ENCODE measurements around the gene SKP2.
"Not testable (repeated sequence)": the region's sequence is repeated elsewhere in the genome, so short reads cannot be mapped to it uniquely, and the experiment has no call there.

The SKP2 gene

DNA sequence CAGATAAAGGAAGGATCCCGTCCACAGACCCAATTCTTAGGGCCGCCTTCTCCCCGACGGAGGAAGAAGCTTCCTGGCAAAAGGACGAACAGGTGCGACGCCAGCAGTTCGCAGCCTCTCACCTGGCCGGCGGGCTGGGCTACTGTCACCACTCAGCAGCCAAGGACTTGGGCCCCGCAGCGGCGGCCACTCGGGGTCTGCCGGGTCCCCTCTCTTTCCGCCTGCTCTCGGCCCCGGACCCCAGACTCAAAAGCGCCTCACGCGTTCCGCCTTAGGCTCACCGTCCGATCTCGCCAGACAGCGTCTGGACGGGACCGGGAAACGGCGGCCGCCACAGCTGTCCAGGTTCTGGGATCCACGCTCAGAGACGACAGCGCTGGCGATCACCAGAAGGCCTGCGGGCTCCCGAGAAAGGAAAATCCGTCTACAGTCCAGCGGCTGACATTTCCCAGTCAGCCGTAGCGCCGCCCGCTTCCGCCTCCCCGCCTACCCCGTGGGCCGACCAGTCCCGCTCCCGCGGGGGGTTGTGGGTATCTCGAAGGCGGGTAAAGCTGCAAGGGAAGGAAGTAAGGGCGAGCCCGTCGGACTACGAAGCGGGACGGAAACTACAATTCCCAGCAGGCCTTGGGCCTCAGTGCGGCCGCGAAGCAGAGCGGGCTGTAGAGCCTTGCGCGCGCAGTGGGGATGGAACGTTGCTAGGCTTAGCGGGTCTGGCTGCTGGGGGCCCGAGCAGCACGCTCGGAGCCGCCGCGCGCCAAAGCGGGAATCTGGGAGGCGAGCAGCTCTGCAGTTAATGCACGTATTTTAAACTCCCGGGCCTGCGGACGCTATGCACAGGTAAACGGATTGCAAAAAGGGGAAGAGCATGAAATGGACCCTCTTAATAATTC, at the start of gene SKP2, which contains the start of gene LMBRD2:
TSS of gene SKP2 (plus strand) at position 678 of the 890 bp plus-strand sequence. CDS start at position 830, 152 bp downstream.
TSS of gene LMBRD2 (minus strand) at position 454 of the 890 bp plus-strand sequence. CDS start 8,538 bp downstream, outside the sequence.
- peak; percentile 97 for DNase-seq

DNA sequence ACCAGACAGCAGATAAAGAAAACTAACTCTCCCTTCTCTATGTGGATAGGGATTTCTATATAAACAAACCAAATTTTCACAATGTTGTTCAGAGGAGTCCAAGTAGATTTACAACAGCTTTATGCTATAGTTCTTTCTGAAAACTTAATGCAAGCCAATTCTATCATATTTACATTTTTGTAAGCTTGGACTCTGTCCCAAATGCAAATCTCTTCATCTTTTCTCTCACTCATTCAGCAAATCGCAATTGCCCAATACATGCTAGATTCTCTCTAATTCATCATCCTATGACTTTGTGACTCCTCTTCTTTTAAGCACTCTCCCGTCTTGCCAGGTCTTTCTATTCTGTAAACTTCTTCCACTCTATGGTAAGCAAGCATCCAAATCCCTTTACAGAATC, 46.1 kb upstream of the SKP2 start:
- no peak for DNase-seq

DNA sequence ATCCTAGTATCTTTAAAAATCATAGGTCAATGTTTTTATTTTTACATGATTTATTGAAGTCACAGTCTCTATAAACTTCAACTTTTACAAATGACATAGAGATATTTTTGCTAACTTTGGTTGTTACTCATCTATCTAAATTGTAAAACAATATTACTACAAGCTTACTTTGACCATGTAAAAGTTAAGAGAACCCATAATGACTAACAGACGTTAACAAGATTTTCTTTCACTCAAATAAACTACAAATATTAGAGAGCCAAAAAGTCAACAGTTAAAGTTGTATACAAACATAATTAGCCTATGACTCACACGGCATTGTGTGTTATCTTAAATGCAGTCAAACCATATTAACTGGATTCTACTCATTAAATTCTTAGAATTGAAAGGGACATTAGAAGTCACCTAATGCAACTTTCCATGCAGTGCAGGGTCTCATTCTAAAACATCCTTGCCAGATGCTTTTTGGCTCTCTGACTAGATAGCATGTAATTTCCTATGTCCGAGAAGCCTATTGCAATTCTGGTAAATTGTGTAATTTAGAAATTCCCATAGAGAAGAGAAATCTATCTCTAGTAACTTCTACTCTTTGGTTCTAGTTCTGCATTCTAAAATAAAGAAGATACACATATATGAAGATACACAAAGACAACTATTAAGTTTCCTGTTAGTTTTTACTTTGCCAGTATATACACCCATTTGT, 43.0 kb upstream of the SKP2 start:
- no peak for DNase-seq

DNA sequence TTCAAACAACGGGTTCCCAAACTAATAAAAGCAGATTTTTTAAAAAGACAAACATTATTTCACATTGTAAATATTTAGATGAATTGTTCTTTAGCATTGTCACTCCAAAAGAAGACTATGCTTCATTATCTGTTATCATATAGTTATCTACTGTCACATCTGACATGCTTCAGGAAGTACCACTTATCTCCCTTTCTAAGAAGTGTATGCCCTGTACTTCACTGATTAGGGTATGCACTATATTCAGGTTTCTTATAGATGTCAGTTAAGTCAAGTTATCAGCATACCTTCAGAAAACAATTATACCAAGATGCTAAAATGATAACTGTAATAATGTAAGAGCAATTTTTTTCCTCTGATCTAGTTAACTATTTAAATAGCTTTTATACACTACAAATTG, 40.7 kb upstream of the SKP2 start:
- DNase-seq = no peak

DNA sequence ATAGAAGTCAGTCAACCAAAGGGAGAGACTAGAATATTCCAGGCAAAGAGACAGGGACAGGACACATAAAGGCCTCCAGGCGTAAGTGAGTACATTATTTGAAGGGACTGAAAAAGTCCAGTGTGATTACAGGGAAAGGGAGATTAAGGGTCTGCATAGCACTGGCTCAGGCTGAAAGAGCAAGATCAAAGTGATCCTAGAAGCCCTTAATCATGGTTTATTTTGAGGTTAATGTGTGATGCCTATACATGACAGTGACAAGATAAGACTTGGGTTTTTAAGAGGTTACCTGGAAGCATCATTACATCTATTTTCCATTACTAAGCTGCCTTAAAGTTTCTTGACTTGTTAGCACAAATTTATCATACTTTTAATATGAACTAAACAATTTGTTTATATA, 26.0 kb upstream of the SKP2 start:
- no peak for DNase-seq

DNA sequence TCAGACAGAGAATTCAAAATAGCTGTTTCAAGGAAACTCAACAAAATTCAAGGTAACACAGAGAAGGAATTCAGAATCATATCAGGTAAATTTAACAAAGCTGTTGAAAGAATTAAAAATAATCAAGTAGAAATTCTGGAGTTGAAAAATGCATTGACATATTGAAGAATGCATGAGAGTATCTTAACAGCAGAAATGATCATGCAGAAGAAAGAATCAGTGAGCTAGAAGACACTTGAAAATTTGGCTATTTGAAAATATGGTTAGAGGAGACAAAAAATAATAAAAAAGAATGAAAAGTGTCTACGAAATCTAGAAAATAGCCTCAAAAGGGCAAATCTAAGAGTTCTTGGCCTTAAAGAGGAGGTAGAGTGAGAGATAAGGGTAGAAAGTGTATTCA, 23.1 kb upstream of the SKP2 start:
- DNase-seq = no peak

DNA sequence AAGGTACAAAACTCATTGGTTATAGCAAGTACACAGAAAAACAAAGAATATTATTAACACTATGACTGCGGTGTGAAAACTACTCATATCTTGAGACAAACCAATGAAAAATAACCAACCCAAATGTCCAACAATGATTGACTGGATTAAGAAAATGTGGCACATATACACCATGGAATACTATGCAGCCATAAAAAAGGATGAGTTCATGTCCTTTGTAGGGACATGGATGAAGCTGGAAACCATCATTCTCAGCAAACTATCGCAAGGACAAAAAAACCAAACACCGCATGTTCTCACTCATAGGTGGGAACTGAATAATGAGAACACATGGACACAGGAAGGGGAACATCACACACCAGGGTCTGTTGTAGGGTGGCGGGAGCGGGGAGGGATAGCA, 22.2 kb upstream of the SKP2 start:
- DNase-seq = not testable (repeated sequence)

DNA sequence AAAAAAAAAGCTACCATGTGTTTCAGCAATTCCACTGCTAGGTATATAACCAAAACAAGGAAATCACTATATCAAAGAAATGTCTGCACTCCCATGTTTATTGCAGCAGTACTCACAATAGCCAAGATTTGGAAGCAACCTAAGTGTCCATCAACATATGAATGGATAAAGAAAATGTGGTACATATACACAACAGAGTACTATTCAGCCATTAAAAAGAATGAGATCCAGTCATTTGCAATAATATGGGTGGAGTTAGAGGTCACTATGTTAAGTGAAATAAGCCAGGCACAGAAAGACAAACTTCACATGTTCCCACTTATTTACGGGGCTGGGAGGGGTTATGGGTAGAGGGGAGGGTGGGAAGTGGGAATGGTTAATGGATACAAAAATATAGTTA, 18.9 kb upstream of the SKP2 start:
- DNase-seq = not testable (repeated sequence)

DNA sequence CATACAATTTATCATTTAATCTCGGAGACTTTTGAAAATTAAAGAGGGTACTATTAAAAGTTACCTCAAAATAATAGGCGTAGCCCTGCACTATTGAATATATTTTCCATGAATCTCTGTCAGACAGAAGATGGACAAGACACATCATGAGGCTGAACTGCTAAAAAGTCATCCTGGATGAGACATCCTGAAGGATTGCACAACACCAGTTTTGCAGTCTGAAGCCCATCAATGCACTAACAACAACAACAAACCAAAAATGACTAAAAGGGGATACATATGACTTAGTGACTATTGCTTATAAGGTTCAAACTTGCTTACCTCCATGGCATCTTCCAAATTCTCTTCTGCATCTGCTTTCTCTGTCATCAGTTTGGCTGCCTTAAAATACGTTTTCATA, 15.9 kb upstream of the SKP2 start:
- DNase-seq = no peak

DNA sequence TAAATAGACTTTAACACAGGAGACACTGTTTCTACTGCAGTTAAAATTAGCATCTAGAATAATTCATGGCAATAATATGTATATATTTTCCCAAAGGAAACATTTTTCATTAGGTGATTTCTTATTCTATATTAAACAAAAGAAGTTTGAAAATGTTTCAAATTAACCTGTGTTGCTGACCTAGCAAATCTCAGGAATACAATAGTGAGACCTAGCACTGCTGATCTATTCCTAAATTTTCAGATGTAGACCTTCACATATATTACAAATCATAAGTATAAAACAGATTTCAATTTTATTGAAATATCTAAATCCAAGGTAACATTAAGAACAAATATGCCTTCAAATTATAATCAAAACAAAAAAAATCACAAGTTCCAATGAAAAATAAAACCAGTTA, 15.3 kb upstream of the SKP2 start:
- DNase-seq = no peak

DNA sequence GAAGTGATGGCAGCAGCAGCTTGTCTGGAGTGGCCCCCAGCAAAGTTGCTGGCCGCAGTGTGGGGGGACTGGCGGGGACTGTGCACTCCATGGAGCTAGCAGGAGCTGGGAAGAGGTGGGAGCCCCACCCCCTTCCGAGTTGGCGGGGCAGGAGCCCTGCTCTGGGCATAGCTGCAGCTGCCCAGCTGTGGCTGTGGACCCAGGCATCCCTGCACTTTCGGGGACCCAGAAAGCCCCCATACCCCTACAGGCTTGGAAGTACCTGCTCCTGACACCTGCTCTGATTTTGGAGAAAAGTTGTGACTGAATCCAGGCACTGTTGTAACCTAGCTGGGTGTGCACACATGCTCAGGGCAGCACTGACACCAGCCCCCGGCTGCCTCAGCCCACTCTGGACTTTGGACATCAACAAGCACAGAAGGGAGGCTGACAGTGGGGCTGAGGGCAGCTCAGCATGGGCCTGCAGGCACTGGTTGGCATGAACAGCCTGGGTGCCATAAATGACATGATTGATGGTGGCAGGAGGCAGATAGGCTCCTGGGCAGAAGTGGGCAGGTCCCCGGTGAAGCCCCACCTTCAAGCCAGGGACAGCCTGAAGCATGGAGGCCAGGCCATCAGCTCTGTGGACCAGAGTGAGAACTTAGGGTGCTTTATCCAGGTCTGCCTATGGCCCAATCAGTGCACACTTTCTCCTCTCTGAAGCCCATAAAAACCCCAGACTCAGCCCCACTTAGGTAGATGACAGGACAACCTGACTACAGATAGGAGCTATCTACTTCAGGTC, 12.8 kb upstream of the SKP2 start:
- no peak for DNase-seq

DNA sequence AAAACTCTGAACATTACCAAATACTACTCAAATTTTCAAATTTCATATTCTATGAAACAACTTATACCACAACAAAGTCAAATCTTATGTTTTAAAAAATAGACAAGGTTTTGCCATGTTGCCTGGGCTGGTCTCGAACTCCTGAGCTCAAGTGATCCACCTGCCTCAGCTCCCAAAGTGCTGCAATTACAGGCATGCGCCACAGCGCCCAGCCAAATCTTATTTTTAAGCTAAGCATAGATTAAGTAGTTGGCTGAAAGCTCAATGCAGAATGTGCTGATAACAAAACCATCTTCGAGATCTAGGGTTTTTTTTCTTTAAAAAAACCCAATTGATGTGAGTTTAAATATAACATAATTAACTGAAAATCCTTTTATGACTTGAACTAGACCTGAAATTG, 6.6 kb upstream of the SKP2 start:
- DNase-seq = no peak

DNA sequence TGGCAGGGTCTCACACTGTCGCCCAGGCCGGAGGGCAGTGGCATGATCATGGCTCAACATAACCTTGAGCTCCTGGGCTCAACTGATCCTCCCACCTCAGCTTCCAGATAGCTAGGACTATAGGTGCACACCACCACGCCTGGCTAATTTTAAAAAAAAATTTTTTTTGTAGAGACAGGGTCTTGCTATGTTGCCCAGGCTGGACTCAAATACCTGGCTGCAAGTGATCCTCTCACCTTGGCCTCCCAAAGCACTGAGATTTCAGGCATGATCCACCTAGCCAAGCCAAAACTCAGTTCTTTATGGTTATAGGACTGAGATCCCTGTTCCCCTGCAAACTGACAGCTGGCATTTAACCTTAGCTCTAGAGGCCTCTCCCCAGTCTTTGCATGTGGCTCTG, 5.5 kb upstream of the SKP2 start:
- DNase-seq = no peak

DNA sequence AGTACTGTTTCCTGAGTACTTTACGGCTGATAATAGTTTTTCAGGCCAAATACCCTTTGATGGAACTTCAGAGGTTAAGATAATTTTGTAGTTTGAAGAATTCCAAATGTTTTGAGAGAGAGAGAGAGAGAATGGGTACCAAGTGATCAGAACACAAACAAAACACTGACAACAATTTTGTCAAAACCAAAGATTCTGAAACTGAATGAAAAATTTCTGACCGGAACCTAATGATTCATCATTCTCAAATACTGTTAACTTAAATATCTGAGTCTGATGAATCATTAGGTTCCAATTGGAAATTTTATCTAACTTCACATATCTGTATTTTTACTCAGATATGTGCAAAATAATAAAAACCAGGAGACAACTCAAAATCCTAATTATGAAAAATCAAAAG, 4.2 kb upstream of the SKP2 start:
- DNase-seq = no peak

DNA sequence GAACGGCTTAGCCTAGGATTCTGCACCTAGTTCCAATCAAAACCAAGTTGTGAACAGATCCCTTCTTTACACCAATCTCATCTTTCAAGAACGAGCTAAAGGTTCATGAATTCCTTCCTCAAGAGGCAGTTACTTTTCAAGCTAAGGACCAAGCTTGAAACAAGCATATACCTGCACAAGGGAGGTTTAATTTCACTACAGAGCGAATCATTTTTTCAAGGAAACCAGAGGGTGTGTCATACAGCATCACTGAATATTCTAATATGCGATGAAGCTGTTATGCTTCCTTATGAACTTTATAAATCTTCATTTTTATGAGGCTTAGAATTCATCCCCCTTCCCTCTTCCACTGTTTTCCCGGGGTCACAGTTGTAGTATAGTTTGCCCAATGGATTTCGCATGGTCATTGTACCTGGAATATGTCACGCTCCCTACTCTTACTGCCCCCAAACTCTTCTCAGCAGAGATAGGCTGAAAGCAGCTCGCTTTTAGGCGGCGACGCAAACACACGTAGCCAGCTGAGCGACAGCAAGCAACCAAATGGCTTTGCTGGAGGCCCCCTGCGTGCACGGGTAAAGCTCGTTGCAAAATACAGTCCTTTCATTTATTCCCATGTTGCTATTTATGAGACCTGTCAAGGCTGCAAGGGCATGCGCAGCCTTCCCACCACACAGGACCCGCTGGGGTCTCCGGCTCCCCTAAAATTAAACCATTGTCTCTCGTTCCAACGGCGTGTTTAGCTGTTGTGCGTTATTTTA, 1.1 kb upstream of the SKP2 start:
- peak; percentile 15 for DNase-seq

DNA sequence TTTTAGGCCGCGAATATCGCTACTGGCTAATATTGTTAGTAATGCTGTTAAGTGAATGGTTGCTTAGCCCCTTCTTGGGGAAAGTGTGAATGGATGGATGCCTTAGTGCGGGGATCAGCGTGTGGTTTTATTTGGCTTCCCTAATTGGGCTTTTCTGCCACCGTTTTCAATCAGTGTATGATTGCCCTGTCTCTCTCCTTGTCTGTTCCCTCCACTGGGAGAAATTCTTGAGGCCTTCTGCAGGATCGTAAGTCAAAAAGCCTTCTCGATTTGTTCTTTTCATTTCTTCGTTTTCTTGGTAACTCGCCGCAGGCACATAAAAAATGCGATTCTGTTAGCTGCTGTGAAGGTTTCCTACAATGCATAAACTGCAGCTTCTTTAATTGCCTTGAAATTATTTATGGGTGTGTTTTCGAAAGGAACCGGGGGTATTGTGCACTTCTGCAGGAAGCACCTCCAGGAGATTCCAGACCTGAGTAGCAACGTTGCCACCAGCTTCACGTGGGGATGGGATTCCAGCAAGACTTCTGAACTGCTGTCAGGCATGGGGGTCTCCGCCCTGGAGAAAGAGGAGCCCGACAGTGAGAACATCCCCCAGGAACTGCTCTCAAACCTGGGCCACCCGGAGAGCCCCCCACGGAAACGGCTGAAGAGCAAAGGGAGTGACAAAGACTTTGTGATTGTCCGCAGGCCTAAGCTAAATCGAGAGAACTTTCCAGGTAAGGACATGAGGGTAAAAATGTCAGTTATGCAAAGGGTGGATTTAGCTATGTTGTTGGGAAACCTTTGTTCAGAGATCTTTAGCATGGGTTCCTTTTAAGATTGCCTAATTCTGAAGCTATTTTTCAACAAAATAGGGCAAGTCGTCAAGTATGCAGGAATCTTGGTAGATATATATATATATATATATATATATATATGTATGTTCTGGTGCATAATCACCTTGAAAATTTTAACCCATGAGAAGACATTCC, 700 bp downstream of the SKP2 start:
- no peak for DNase-seq

DNA sequence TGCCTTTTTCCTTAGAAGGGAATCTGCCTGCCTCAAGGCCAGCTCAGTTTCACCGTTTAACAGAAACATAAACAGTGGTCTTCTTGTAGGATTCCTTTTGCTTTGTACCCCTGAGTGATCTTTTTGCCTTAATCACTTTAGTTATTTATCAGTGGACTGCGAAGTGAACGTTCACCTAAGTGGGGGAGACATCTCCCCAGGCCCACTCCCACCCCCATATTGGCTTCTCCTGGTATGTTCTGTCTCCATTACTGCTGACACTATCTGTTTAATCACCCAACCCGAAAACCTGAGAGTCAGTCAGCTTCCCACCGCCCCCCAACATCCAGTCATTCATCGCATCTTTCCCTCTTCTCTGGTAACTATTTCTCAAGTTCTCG, 1.4 kb downstream of the SKP2 start:
- DNase-seq = no peak

DNA sequence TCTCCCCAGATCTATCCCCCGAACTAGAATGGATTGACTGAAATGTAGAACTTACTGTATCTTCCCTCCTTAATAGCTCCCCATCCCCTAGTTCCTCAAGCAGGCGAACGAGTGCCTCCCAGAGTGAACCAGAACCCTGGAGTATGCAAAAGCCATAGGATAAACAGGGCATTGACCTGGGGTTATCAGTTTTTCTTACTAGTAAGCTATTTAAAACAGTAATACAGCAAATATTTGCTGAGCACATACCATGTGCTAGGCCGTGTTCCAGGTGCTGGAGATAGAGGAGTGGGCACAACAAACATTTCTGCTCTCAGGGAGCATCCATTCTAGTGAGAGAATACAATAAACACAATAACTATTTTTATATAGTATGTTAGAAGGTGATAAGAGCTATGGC, 1.8 kb downstream of the SKP2 start:
- no peak for DNase-seq

DNA sequence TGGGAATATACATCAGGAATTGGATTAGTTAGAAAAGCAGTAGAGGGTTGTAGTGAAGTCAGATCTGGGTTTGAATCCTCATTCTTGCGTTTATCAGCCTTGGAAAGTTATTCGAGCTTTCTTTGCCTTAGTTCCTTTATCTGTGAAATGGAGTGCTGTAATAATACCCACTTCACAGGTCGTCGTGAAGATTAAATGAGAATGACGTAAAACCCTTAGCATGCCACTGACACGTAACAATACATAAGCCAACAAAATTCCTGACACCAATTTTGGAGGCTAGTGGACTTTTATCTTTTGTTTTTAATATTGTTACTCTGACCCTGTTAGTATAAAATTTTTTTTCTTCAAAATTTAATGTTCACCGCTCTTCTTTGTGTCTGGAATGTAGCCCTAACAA, 3.4 kb downstream of the SKP2 start:
- DNase-seq = no peak

DNA sequence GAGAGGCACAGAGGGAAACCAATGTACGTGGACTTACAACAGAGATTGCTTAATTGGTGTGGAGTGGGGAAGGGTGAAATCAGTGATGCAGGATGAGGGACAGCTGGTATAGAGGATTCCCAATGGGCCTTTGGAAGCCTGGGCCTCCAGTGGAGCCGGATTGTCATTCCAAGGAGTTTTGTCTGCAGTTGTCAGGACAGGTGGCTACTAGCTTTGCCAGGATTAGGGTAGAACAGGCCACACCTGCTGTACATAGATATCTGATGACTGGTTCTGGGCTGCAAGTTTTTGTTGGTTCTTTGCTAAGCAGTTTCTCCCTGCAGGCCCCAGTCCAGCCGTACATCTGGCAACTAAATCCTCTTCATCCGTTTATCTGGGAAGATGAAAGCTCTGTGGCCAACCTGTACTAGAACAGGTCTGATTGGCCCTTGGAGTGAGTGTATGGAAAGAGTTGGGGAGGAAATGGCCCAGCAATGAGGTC, 4.2 kb downstream of the SKP2 start:
- no peak for DNase-seq

DNA sequence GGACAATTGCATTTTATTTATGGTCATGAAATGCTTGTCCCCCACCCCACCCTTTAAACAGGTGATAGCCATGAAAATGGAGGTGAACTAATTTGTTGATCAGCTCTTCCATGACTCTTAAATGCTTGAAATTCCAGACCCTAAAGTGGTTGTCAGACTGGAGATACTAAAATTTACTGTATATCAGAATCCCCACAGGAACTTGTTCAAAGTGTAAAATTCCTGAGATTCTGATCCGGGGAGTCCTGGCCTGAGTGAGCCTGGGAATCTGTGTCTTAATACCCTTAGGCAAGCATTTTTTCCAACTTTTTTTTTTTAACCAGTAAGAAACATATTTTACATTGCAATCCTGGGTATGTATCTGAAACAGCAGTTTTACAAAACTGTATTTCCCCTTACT, 4.7 kb downstream of the SKP2 start:
- DNase-seq = no peak
